Duodenal mucosa (tissue), 2 donors: ENCODE results near the gene MRPL2.
A peak's percentile ranks its signal among the peaks of the same experiment; 100 is the strongest.

Experiments
- H3K27ac ChIP-seq: one replicate; pipeline ENCODE4 v1.7.0; 2013; ENCODE audit warnings: low read depth, low read length
- H3K27me3 ChIP-seq, 2 donors: one replicate each; pipeline ENCODE4 v1.7.0; 2013; ENCODE audit warnings: low read length in 2 of 2, control low read depth in 1 of 2; ENCODE audit not compliant: insufficient read depth in 2 of 2, control insufficient read depth in 1 of 2
- H3K36me3 ChIP-seq, 2 donors: one replicate each; pipeline ENCODE4 v1.7.0; 2013; ENCODE audit warnings: low read length in 2 of 2, control low read depth in 1 of 2; ENCODE audit not compliant: insufficient read depth in 2 of 2, control insufficient read depth in 1 of 2
- H3K4me1 ChIP-seq, 2 donors: one replicate each; pipeline ENCODE4 v1.7.0; 2013; ENCODE audit warnings: low read length in 2 of 2, control low read depth in 1 of 2; ENCODE audit not compliant: insufficient read depth in 2 of 2, control insufficient read depth in 1 of 2
- H3K4me3 ChIP-seq, 2 donors: one replicate each; pipeline ENCODE4 v1.7.0; 2013; ENCODE audit warnings: low read length in 2 of 2, low read depth in 1 of 2
- H3K9ac ChIP-seq, 2 donors: one replicate each; pipeline ENCODE4 v1.7.0; 2013; ENCODE audit warnings: low read length in 2 of 2, low read depth in 1 of 2
- H3K9me3 ChIP-seq, 2 donors: one replicate each; pipeline ENCODE4 v1.7.0; 2013; ENCODE audit warnings: low read length in 2 of 2, control low read depth in 1 of 2; ENCODE audit not compliant: control insufficient read depth in 1 of 2

Gene MRPL2

DNA sequence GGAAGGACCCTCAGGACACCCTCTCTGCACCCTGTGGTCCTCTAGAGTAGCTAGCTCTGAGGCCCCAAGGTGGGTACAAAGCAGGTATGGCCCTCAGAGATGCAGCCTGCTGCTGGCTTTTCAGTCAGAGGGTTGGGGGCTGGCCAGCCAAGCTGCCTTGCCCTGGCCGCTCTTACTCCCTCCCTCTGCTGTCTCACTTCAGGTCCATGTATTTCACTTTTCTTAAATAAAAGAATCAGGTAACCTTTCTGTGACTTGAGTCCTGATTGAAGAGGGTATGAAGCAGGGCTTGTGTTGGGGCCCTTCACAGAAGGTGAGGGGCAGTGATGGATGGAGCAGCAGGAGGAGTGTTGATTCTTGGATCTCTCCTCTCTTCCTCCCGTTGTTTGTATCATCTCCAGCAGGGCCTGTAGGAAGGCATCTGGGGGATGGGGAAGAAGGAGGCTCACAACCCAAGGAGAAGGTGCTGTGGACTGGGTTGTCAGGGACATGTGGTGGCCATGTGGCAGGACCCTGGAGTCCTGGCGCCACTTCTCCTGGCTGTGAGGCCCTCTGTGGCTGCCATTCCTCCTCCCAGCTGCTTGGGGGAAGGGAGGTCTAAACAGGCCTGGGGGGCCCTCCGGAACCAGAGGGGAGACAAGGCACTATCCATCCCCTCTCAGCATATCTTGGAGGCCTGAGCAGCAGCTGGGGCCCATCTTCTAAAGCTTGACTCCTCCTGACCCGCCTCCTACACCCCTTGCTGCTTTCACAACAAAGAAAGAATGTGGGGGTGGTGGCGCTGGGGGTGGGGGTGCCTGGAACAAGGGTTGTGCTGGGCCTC lies 15.8 kb upstream of the MRPL2 start:
- Histone ChIP-seq H3K9ac (no peak overlapping the region), H3K4me3 (no peak overlapping the region), H3K9me3 (no peaks in the 10 kb centered on the region), H3K27ac (no peak overlapping the region), H3K36me3 (peaks cover 19 to 33% of the 10 kb centered on the region in 2 donors), H3K27me3 (peaks cover 0 to 7% of the 10 kb centered on the region in 2 donors), H3K4me1 (peaks cover 4 to 11% of the 10 kb centered on the region in 2 donors)

- Histone ChIP-seq H3K27ac (no peak overlapping the region), H3K9ac (no peak overlapping the region), H3K36me3 (peaks cover 35 to 50% of the 10 kb centered on the region in 2 donors), H3K4me1 (no peaks in the 10 kb centered on the region), H3K9me3 (no peaks in the 10 kb centered on the region), H3K27me3 (no peaks in the 10 kb centered on the region), H3K4me3 (no peak overlapping the region)
Measured at GRCh38 chr6:43070028-43070632, 10.9 kb upstream of the MRPL2 start.

GRCh38 chr6:43062818-43063217 lies 3.6 kb upstream of the MRPL2 start:
- Histone ChIP-seq H3K9ac (no peak overlapping the region), H3K4me1 (peaks cover 13 to 26% of the 10 kb centered on the region in 2 donors), H3K9me3 (no peaks in the 10 kb centered on the region), H3K27ac (no peak overlapping the region), H3K27me3 (no peaks in the 10 kb centered on the region), H3K4me3 (no peak overlapping the region), H3K36me3 (peaks cover 26 to 40% of the 10 kb centered on the region in 2 donors)

DNA sequence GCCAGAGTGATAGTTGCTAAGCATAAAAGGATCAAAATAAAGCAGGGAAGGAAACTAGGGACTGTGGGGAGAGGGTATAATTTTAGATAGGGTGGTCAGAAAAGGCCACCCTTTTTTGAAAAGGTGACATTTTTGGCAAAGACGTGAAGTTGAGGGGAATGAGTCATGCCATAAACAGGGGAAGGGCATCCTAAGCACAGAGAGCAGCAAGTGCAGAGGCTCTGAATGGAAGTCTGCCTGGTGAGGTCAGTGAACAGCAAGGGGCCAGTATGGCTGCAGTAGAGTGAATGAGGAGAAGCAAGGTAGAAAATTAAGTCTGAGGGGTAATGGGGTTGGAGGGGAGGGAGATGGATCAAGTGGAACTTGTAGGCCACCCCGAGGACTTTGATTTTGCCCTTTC lies 2.6 kb upstream of the MRPL2 start:
- peaks cover 26 to 44% of the 10 kb centered on the region in 2 donors for H3K36me3 ChIP-seq
- H3K9me3 ChIP-seq, result no peaks in the 10 kb centered on the region
- no peak overlapping the region for H3K27ac ChIP-seq
- H3K4me3 ChIP-seq, result peak overlapping the region; percentile 88 to 92
- peaks cover 15 to 26% of the 10 kb centered on the region in 2 donors for H3K4me1 ChIP-seq
- no peaks in the 10 kb centered on the region for H3K27me3 ChIP-seq
- peak overlapping the region in 1 of 2 donors; percentile 89 for H3K9ac ChIP-seq

DNA sequence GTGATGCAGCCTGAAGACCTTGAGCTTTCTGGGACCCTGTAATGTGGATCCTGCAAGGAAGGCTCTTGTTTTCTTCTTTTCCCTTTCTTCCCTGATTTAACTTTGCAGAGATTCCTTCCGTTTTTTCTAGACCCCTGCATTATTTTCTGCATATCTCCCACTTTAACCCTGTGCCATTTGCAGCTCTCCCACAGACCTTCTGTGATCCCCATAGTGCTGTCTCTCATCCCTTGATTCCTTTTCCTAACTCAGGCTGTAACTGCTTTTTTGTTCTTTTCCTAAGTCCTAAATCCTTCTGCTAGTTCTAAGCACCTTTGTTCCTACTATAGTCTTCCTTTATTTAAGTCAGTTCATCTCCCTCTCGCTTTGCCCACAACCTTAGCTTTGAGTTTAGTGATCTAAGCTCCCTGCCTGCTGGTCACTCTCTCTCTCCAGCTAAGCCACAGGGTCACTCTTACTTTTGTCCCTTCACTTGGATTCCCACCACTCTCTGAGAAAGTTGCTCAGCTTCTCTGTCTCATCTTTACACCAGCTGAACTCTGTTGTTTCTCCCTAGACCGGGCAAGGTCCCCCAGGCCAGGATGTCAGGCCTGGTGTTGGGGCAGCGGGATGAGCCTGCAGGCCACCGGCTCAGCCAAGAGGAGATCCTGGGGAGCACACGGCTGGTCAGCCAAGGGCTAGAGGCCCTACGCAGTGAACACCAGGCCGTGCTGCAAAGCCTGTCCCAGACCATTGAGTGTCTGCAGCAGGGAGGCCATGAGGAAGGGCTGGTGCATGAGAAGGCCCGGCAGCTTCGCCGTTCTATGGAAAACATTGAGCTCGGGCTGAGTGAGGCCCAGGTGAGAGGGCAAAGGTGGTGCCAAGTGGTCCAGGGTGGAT lies 1.8 kb upstream of the MRPL2 start:
- peak overlapping the region; percentile 40 to 89 for H3K9ac ChIP-seq
- H3K27me3 ChIP-seq, result no peaks in the 10 kb centered on the region
- H3K4me1 ChIP-seq, result peaks cover 15 to 26% of the 10 kb centered on the region in 2 donors
- H3K27ac ChIP-seq, result no peak overlapping the region
- H3K9me3 ChIP-seq, result no peaks in the 10 kb centered on the region
- peak overlapping the region; percentile 88 to 92 for H3K4me3 ChIP-seq
- H3K36me3 ChIP-seq, result peaks cover 23 to 40% of the 10 kb centered on the region in 2 donors

DNA sequence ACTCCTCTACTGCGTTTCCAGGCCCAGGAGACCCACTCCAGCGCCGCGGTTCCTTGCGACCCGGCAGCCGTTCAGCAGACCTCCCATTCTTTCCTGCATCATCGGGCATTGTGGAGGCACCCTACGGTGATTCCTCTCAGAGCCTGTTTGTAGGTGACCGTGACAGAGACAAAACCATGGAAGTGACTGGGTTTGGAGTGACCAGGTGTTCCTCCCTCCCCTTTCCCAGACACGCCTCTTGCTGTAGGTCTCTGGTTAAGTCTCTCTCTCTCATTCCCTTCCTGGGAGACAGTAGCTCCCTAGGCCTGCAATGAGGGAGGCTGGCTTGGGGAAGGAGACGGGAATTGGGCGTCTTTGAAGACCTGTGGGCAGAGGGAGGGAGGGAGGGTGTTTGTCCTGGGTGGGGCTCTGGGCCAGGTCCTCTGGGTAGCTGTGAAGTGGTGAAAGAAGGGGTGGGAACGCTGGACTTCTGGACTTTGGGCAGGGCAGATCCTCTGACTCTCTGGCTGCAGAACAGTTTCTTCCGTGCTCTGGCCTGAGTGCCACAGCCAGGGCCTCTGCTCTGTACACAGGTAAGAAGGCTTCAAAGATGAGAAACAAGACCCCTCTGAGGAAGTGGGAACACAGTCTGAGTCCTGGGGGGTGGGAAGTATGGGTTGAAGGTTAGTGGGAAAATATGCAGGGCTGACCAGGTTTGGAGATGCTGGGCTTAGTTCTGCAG lies 960 bp upstream of the MRPL2 start:
- H3K36me3 ChIP-seq, result peaks cover 23 to 40% of the 10 kb centered on the region in 2 donors
- peak overlapping the region; percentile 91 for H3K27ac ChIP-seq
- H3K4me3 ChIP-seq, result peak overlapping the region; percentile 88 to 92
- no peaks in the 10 kb centered on the region for H3K9me3 ChIP-seq
- no peaks in the 10 kb centered on the region for H3K27me3 ChIP-seq
- H3K4me1 ChIP-seq, result peaks cover 15 to 26% of the 10 kb centered on the region in 2 donors
- H3K9ac ChIP-seq, result peak overlapping the region; percentile 89 to 95

DNA sequence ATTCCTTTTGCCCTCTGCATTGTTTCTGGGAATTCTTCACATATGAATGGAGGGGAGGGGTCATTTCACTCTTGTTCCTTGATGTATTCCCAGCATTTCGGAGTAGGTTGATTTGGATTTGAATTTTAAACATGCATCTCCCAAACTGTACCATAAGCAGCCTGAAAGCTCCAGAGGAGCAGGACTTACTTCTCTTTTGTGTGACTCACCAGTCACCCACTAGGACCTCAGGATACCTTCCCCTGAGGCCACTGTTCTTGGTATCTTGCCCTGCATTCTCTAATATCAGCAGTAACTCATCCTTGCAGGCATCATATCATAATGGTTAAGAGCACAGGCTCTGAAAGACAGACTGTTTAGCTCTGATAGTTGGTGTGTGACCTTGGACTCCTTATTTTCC lies 703 bp downstream of the MRPL2 start:
- Histone ChIP-seq H3K36me3 (peaks cover 20 to 29% of the 10 kb centered on the region in 2 donors), H3K27ac (no peak overlapping the region), H3K4me1 (peaks cover 18 to 29% of the 10 kb centered on the region in 2 donors)

GRCh38 chr6:43055966-43056365 lies 3.3 kb downstream of the MRPL2 start:
- H3K4me1 ChIP-seq, result peaks cover 23 to 34% of the 10 kb centered on the region in 2 donors
- no peaks in the 10 kb centered on the region for H3K9me3 ChIP-seq
- no peaks in the 10 kb centered on the region for H3K27me3 ChIP-seq

More for the DNA sequence above, 703 bp downstream of the MRPL2 start:
- peak overlapping the region; percentile 88 to 92 for H3K4me3 ChIP-seq
- H3K9me3 ChIP-seq, result no peaks in the 10 kb centered on the region
- H3K27me3 ChIP-seq, result no peaks in the 10 kb centered on the region
- H3K9ac ChIP-seq, result peak overlapping the region; percentile 82 to 89

GRCh38 chr6:43054206-43054943 lies 4.9 kb downstream of the MRPL2 start:
- H3K27me3 ChIP-seq, result no peaks in the 10 kb centered on the region
- H3K27ac ChIP-seq, result peak overlapping the region; percentile 77
- H3K36me3 ChIP-seq, result peaks cover 22 to 32% of the 10 kb centered on the region in 2 donors
- H3K9me3 ChIP-seq, result no peaks in the 10 kb centered on the region
- H3K9ac ChIP-seq, result peak overlapping the region; percentile 83 to 94
- H3K4me3 ChIP-seq, result peak overlapping the region; percentile 79 to 91
- H3K4me1 ChIP-seq, result peaks cover 23 to 28% of the 10 kb centered on the region in 2 donors

More at GRCh38 chr6:43055966-43056365, 3.3 kb downstream of the MRPL2 start:
- Histone ChIP-seq H3K36me3 (peaks cover 14 to 24% of the 10 kb centered on the region in 2 donors), H3K9ac (no peak overlapping the region), H3K4me3 (no peak overlapping the region), H3K27ac (no peak overlapping the region)
